Tongue (tissue), 2 donors: ENCODE measurements around the gene AGAP1. TPM values are rescaled to one million over a fixed set of nuclear protein-coding genes. Genes with fewer than 3 reads are reported as not detected.

Source experiments
- DNase-seq: peaks from one replicate; pipeline ENCODE4 v3.0.0-alpha.2; 2015
- total RNA-seq: library from RNA; depleted of rRNA; stranded (reverse); fragments of >200 nt; gene quantifications from one replicate; pipeline ENCODE4 v1.2.3, GENCODE V29; 2014

The AGAP1 gene
- total RNA-seq, 1 donor from 2014 or later: 33.0 TPM

GRCh38 chr2:235877275-235877802, 383.5 kb downstream of the AGAP1 start:
- no peak for DNase-seq

- no peak for DNase-seq
Observed at GRCh38 chr2:235879116-235879515, 385.3 kb downstream of the AGAP1 start.

- no peak for DNase-seq
Observed at GRCh38 chr2:235883675-235884074, 389.8 kb downstream of the AGAP1 start.

DNA sequence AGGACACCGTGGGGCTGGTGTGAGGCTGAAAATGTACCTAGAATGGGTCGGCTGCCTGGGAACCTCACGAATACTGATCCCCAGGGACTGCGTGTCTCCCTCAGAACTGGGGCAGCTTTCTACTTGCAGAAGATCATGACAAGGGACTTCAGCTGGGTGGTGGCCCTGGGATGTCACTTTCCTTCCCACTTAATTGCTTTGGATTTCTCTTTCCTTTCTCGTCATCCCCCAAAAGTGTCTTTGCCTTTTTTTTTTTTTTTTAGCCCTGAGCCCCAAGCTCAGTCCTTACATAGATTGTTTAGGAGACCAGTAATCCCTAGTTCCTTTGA, 395.4 kb downstream of the AGAP1 start:
- no peak for DNase-seq

- DNase-seq: no peak
Observed at GRCh38 chr2:235893129-235893698, 399.4 kb downstream of the AGAP1 start.

DNA sequence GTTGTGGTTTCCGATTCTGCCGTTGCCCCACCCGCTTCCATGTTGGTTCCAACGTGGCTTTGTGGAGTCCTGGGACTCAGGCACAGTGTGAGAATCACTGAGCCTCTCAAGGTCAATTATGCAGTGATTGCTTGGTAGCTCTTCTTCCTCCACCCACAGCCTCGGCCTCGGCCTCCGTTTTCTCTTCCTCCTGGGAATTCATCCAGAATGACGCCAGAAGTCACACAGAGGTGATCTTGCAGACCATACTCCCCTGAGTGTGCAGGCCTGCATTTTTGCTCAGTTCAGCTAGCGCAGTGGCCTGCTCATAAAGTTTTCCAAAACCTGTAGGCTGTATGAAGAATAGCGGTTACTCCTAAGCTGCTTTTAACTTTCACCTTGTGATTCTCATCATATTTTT, 401.0 kb downstream of the AGAP1 start:
- DNase-seq: no peak

DNA sequence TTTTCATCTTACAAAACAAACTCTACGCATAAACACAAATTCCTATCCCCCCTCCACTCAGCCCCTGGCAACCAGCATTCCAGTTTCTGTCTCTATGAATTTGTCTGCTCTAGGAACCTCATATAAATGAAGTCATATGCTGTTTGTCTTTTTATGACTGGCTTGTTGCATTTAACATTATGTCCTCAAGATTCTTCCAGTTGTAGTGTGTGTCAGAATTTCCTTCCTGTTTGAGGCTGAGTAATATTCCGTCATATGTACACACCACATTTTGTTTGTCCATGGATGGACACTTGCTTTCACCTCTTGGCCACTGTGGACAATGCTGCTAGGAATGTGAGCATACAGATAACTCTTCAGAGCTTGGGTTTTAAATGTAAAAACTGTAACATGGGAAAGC, 402.2 kb downstream of the AGAP1 start:
- no peak for DNase-seq

DNA sequence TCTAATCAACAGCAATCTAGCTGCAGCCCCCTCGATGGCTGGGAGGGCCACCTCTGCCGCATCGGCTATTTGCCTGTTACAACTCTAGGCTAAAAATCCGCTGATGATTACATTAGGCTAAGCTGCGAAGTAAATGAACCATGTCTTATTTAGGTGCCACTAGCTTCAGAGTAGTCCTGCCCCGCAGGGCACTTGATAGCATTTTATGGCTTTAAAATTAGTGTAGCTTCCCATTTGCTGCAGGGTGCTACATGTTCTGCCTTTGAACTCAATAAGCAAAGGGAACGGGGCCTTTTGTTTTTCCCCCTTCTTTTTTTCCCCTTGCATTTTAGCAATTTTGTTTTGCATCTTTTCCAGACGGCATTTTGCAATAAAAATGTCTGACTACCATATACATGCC, 404.1 kb downstream of the AGAP1 start:
- DNase-seq: no peak

DNA sequence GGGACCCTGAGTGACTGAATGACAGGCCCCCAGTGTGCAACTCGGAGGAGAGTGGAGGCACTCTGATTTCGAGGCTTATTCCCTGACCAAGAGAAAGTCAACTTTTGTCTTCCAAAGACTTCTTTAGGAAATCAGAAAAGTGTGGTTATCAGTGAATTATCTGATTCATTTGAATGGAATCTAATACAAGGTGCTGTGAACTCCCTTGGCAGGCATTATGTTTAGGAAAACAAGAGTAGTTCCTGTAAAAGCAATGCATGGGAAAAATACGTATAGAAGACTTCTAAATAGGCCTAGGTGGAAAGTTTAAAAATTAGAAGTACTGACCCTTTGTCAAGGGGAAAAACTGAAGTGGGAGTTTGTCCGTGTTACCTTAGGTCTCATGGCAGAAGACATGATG, 404.9 kb downstream of the AGAP1 start:
- DNase-seq: no peak

DNA sequence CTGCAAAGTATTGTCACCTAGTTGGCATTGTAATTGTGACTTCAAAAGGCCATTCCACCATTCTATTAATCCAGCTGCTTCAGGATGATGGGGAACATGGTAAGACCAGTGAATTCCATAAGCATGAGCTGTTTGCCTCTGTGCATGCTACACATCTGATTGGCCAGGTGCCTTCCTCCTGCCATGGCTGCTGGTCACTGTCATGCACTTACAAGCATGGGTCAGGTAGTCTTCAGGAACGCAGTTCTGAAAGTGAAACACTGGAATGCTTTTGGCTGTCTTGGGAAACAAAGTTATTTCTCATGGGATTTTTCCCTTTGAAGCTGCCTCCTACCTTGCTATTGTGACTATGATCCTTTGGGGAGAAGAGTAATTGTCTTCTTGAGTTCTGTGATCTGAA, 406.8 kb downstream of the AGAP1 start:
- no peak for DNase-seq

GRCh38 chr2:235901243-235901642, 407.4 kb downstream of the AGAP1 start:
- no peak for DNase-seq

DNA sequence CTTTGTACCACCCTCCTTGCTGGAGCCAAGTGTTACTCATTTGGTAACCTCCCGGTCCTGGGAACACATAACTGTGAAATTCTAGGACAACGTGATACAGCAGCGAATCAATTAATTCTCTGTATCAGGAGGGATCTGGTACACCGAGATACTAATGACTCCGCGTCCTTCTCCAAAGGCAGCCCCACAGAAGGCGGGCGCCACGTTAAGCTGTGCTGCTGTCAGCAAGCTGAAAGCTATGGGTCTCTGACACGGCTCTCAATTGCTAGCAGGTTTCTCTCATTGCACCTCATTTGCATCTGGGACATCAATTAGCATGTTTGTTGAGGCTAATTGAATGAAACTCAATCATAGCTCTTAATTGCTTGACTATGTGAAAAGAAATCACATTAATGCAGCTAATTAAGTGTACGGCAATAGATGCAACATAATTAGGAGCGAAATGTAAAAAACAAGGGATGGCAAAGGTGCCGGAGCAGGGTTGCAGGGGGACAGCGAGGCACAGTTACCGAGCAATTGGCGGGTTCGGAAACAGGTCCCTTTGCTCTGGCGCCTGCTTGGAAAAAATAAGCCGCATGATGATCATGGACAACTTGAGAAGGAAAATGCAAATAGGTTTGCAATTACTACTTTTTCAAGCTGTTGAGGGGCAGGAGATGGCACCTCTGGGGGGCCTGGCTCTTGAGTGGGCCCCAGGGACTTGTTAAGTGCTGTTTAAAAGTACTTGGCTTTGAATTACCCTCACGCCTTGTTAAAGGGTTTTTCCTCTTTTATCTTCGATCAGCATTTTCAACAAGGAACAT, 410.1 kb downstream of the AGAP1 start:
- DNase-seq: no peak

DNA sequence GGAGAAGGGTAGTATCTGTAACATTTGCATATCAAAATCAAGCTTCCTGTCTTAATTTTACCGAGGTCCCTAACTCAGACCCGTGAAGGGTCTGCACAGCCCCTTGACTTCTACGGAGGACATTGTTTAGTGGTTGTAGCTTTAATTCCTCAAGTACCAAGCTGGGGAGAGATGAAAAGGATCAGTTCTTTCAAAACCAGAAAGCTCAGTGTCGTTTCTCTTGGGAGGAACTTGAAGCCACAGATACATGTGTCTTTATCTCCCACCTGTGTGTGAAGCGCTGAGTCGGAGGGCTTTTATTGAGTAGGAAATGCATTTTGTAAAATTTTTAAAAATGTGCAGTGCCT, 410.7 kb downstream of the AGAP1 start:
- DNase-seq: no peak

DNA sequence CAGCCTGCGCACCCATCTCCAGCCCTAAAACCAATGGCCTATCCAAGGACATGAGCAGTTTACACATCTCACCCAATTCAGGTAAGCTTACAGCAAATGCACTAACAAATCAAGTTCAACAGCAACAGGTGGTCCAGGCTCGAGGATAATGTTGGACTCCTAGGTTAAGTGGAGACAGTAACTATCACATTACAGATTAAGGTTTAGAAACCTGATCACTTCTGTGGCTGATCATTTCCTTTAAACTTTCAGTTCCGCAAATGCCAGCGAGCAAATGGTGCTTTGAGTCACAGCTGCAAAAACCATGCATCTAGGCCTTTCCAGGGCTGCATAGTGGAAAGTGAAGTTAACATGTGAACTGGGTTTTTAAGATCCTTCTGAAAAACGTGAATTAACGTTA, 415.0 kb downstream of the AGAP1 start:
- DNase-seq: peak; percentile 41

- DNase-seq: no peak
Observed at GRCh38 chr2:235909358-235909757, 415.5 kb downstream of the AGAP1 start.

- no peak for DNase-seq
Observed at GRCh38 chr2:235910067-235910466, 416.2 kb downstream of the AGAP1 start.

DNA sequence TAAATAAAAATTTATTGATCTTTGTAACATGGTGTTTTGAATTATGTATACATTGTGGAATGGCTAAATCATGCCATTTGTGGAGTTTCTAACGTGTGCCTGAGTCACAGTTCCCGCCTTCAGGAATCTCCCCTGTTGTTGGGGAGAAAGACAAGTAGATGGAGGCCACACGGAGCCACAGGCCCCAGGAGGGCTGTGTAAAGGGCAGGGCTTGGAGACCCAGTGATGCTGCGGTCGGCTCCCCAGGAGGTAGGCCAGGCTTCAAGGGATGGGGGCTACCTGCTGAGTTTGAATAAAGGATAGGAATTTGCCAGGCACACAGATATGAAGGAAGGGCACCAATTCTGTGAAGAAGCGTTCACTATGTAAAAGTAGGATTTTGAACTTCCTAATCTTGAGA, 417.3 kb downstream of the AGAP1 start:
- no peak for DNase-seq

GRCh38 chr2:235911633-235912233, 417.9 kb downstream of the AGAP1 start:
- no peak for DNase-seq

DNA sequence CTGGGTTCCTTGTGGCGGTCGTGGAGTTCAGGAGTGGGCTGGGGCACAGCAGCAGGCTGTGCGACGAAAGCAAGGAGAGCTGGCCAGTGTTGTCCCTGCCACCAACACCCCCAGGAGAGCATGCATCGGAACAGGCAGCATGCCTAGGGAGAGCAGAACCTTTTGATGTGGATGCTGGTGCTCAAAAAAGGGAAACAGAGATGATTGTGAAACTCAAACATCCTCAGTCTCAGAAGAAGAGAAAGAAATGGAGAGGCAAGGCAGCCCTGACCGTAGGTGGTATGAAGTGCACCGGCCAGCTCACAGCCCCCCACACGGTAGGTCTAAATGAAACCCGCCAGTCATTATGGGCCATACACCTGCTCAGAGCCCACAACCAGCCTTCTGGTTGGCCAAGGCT, 420.9 kb downstream of the AGAP1 start:
- no peak for DNase-seq

DNA sequence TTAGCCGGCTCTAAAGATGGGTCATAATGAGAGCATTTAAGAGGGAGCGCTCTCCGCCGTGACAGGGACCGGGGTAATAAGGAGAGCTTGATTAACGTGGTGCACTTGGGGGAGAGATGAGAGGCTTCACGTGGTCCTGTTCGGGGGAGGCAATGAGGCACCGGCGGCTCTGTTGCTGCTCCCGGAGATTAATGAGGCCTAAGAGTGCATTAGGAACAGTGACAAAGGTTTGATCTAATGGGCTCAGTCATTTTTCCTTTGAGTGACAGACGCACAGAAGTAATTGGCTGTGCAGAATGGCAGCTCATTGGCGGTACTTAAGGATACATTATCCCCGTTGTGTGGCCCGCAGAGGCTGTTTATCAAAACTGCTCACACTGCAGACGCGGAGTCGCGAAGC, 423.7 kb downstream of the AGAP1 start:
- no peak for DNase-seq

- no peak for DNase-seq
Observed at GRCh38 chr2:235918876-235919275, 425.0 kb downstream of the AGAP1 start.

DNA sequence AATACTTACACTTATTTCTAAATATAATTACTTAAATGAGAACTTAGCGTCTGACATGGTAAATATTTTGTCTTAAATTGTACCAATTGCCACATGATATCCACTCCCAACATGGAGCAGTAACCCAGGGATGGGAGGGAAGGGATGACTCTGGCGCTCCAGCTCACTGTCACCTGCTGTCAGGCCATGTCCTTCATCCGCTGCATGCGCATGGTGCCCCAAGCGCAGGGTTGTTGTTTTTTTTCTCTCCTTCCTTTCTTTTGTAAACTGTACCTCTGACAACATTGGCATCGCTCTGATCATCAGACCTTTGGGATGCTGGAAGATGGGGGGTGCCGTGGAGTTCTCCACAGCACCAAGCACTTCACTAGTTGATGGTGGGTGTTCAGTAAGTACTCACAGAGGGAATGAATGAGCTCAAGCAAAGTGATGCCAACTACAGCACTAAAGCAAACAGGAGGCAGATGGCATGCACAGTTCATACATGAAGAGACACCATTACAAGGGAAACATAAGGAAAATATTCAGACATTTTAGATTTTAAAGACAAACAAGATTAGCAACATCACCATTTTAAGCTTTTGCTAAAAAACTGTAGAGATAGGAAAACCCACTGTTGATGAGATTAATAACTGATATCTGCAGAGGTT, 426.5 kb downstream of the AGAP1 start:
- DNase-seq: no peak

- no peak for DNase-seq
Observed at GRCh38 chr2:235921508-235922191, 427.8 kb downstream of the AGAP1 start.
